H9 (cell line): ENCODE measurements around the gene HLTF. TPM values are rescaled to one million over a fixed set of nuclear protein-coding genes. Genes with fewer than 3 reads are reported as not detected.

Source experiments
- DNase-seq: peaks from one replicate; pipeline ENCODE4 v3.0.0-alpha.2; 2017
- H2AFZ ChIP-seq: one replicate; pipeline ENCODE4 v1.6.1; 2013; ENCODE audit warnings: mild to moderate bottlenecking, low read length, control low read depth, moderate library complexity
- H2AK5ac ChIP-seq: 2 replicates; pipeline ENCODE4 v1.6.1; 2013; ENCODE audit warnings: low read length, control low read depth, mixed read lengths; ENCODE audit not compliant: insufficient read length
- H2BK120ac ChIP-seq: one replicate; pipeline ENCODE4 v1.6.1; 2013; ENCODE audit warnings: low read depth, mild to moderate bottlenecking, low read length, control low read depth, inconsistent platforms; ENCODE audit not compliant: poor library complexity, severe bottlenecking
- H2BK12ac ChIP-seq: 2 replicates; pipeline ENCODE4 v1.6.1; 2013; ENCODE audit warnings: low read length, control low read depth, mixed read lengths, low read depth; ENCODE audit not compliant: insufficient read length
- H2BK15ac ChIP-seq: 2 replicates; pipeline ENCODE4 v1.6.1; 2013; ENCODE audit warnings: low read depth, low read length, control low read depth
- H2BK20ac ChIP-seq: one replicate; pipeline ENCODE4 v1.6.1; 2013; ENCODE audit warnings: low read depth, mild to moderate bottlenecking, low read length, control low read depth, inconsistent platforms; ENCODE audit not compliant: poor library complexity, severe bottlenecking
- H2BK5ac ChIP-seq: 2 replicates; pipeline ENCODE4 v1.6.1; 2013; ENCODE audit warnings: low read length, control low read depth, mixed read lengths; ENCODE audit not compliant: insufficient read length
- H3K14ac ChIP-seq: 2 replicates; pipeline ENCODE4 v1.6.1; 2013; ENCODE audit warnings: low read length, control low read depth; ENCODE audit not compliant: insufficient read depth
- H3K18ac ChIP-seq: 2 replicates; pipeline ENCODE4 v1.6.1; 2013; ENCODE audit warnings: low read depth, mild to moderate bottlenecking, mixed read lengths, low read length, control low read depth; ENCODE audit not compliant: insufficient read length
- H3K23ac ChIP-seq: 2 replicates; pipeline ENCODE4 v1.6.1; 2013; ENCODE audit warnings: low read length, control low read depth, mixed read lengths, low read depth; ENCODE audit not compliant: insufficient read length
- H3K23me2 ChIP-seq: 2 replicates; pipeline ENCODE4 v1.6.1; 2013; ENCODE audit warnings: low read depth, mild to moderate bottlenecking, mixed read lengths, low read length, control low read depth; ENCODE audit not compliant: insufficient read length, poor library complexity, severe bottlenecking
- H3K27ac ChIP-seq: 2 replicates; pipeline ENCODE4 v1.5.1; 2013; ENCODE audit warnings: low read length, control low read depth, mixed read lengths, low read depth; ENCODE audit not compliant: insufficient read length
- H3K27me3 ChIP-seq: 2 replicates; pipeline ENCODE4 v1.6.1; 2013; ENCODE audit warnings: low read length, control low read depth, inconsistent platforms; ENCODE audit not compliant: insufficient read depth
- H3K4ac ChIP-seq: 2 replicates; pipeline ENCODE4 v1.6.1; 2013; ENCODE audit warnings: low read depth, mild to moderate bottlenecking, control low read depth, inconsistent platforms, low read length, moderate library complexity
- H3K4me1 ChIP-seq: 2 replicates; pipeline ENCODE4 v1.6.1; 2013; ENCODE audit warnings: low read length, control low read depth, inconsistent platforms; ENCODE audit not compliant: insufficient read depth
- H3K4me2 ChIP-seq: 2 replicates; pipeline ENCODE4 v1.6.1; 2013; ENCODE audit warnings: low read length, control low read depth, mixed read lengths; ENCODE audit not compliant: insufficient read length, insufficient read depth
- H3K56ac ChIP-seq: 2 replicates; pipeline ENCODE4 v1.6.1; 2013; ENCODE audit warnings: low read depth, mild to moderate bottlenecking, mixed read lengths, low read length, control low read depth; ENCODE audit not compliant: insufficient read length
- H3K79me1 ChIP-seq: 2 replicates; pipeline ENCODE4 v1.6.1; 2013; ENCODE audit warnings: low read depth, mild to moderate bottlenecking, moderate library complexity, low read length, control low read depth, inconsistent platforms; ENCODE audit not compliant: insufficient read depth, poor library complexity, severe bottlenecking
- H3K79me2 ChIP-seq: 2 replicates; pipeline ENCODE4 v1.6.1; 2013; ENCODE audit warnings: low read length, control low read depth, inconsistent platforms; ENCODE audit not compliant: insufficient read depth
- H3K9ac ChIP-seq: 2 replicates; pipeline ENCODE4 v1.6.1; 2013; ENCODE audit warnings: low read length, control low read depth, mixed read lengths; ENCODE audit not compliant: insufficient read length; ENCODE audit errors: extremely low read depth
- H3K9me3 ChIP-seq: one replicate; pipeline ENCODE4 v1.6.1; 2013; ENCODE audit warnings: low read depth, low read length, inconsistent platforms; ENCODE audit not compliant: control insufficient read depth
- H3T11ph ChIP-seq: one replicate; pipeline ENCODE4 v1.6.1; 2013; ENCODE audit warnings: mild to moderate bottlenecking, low read length, control low read depth, inconsistent platforms
- H4K20me1 ChIP-seq: one replicate; pipeline ENCODE4 v1.6.1; 2013; ENCODE audit not compliant: control insufficient read depth, insufficient read length, insufficient read depth
- H4K5ac ChIP-seq: 2 replicates; pipeline ENCODE4 v1.6.1; 2013; ENCODE audit warnings: low read depth, mild to moderate bottlenecking, mixed read lengths, low read length, control low read depth; ENCODE audit not compliant: insufficient read length
- H4K8ac ChIP-seq: replicated peaks from 2 replicates; pipeline ENCODE4 v1.6.1; 2013; ENCODE audit warnings: low read length, control low read depth, mixed read lengths, low read depth; ENCODE audit not compliant: insufficient read length
- H4K91ac ChIP-seq: 2 replicates; pipeline ENCODE4 v1.6.1; 2013; ENCODE audit warnings: low read depth, mild to moderate bottlenecking, moderate library complexity, mixed read lengths, low read length, control low read depth; ENCODE audit not compliant: insufficient read length
- H3K27ac Mint-ChIP-seq, 3 experiments: 2 replicates in 2 of 3; 3 replicates in 1 of 3; pipeline ENCODE4 v1.8.0; 2020 to 2021; ENCODE audit warnings: mixed read lengths in 3 of 3, mild to moderate bottlenecking in 1 of 3, moderate library complexity in 1 of 3
- H3K27me3 Mint-ChIP-seq: 2 replicates; pipeline ENCODE4 v1.8.0; 2021; ENCODE audit warnings: low read depth, mild to moderate bottlenecking, moderate library complexity, mixed read lengths
- H3K36me3 Mint-ChIP-seq, 3 experiments: 2 replicates in 2 of 3; 3 replicates in 1 of 3; pipeline ENCODE4 v1.8.0; 2020 to 2021; ENCODE audit warnings: low read depth in 3 of 3, mixed read lengths in 3 of 3; ENCODE audit not compliant: insufficient read depth in 1 of 3
- H3K4me1 Mint-ChIP-seq, 2 experiments: 2 replicates each; pipeline ENCODE4 v1.8.0; 2020; ENCODE audit warnings: mixed read lengths in 2 of 2
- H3K4me3 Mint-ChIP-seq, 2 experiments: 2 replicates in 1 of 2; 3 replicates in 1 of 2; pipeline ENCODE4 v1.8.0; 2020 to 2021; ENCODE audit warnings: mild to moderate bottlenecking in 2 of 2, mixed read lengths in 2 of 2, moderate library complexity in 1 of 2
- H3K9me3 Mint-ChIP-seq, 2 experiments: 2 replicates in 1 of 2; 3 replicates in 1 of 2; pipeline ENCODE4 v1.8.0; 2020; ENCODE audit warnings: mild to moderate bottlenecking in 2 of 2, mixed read lengths in 2 of 2, moderate library complexity in 1 of 2
- WGBS: extraction: QIAGEN DNeasy Blood & Tissue Kit; methylation state at CpG from one replicate; pipeline ENCODE4 v1.1.7; 2013; ENCODE audit warnings: missing lambda C conversion rate, low lambda C conversion rate, mixed read lengths; ENCODE audit not compliant: insufficient read length; ENCODE audit errors: extremely low coverage; 5-methylcytosine and 5-hydroxymethylcytosine counted together
- total RNA-seq: library from RNA; stranded (reverse); gene quantifications from 2 replicates; pipeline ENCODE4 v1.2.1, GENCODE V29; 2021
- TF ChIP-seq, protein P1 (sequence below): fragments of 200-600 bp; sonication (generic); conservative IDR thresholded peaks from 3 replicates; pipeline ENCODE4 v1.8.0; 2021; ENCODE audit warnings: antibody characterized with exemption, mild to moderate bottlenecking

HLTF gene
- total RNA-seq, 1 experiment from 2014 or later: 41.5 TPM

DNA sequence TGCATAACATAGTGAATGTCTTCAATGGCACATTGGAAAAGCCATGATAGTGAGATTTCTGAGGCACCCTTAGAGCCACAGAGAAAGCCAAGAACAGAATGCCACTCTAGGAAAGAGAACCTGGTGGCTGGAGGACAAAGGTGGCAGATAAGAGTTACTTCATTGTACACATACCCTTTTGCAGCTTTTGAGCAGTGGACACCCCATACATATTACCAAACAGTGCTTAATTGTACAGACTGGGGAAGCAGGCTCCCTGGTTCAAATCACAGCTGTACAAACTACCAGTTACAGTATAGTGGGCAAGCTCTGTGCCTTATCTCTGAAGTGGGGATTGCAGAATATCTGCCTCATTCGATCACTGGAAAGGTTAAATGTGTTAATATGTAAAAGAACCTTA is 105.1 kb downstream of the HLTF start:
- Histone ChIP-seq H2BK20ac (no peak overlapping the region), H4K20me1 (no peaks in the 10 kb centered on the region), H3K4ac (no peak overlapping the region), H2BK12ac (no peak overlapping the region), H2BK5ac (no peak overlapping the region), H3K56ac (no peak overlapping the region), H3T11ph (no peak overlapping the region), H2BK15ac (no peak overlapping the region), H3K27ac (no peak overlapping the region), H3K18ac (no peak overlapping the region), H2AK5ac (no peak overlapping the region), H2BK120ac (no peak overlapping the region), H2AFZ (no peak overlapping the region), H4K8ac (no peak overlapping the region), H4K5ac (no peak overlapping the region), H3K23ac (no peak overlapping the region), H3K9ac (no peak overlapping the region), H4K91ac (no peak overlapping the region), H3K4me1 (no peaks in the 10 kb centered on the region; the same call in 1 of the 2 replicates), H3K23me2 (no peaks in the 10 kb centered on the region), H3K79me2 (no peaks in the 10 kb centered on the region), H3K9me3 (no peaks in the 10 kb centered on the region), H3K79me1 (no peaks in the 10 kb centered on the region), H3K27me3 (no peaks in the 10 kb centered on the region), H3K4me2 (no peak overlapping the region), H3K14ac (no peak overlapping the region)
- DNase-seq: no peak
- no peaks in the 10 kb centered on the region for H3K36me3 Mint-ChIP-seq
- WGBS: no CpG with 5 or more reads among the region's 1 CpG
- peaks cover 0 to 6% of the 10 kb centered on the region in 2 experiments; a peak in 2 of 5 replicates for H3K9me3 Mint-ChIP-seq
- TF ChIP-seq, protein P1, sequence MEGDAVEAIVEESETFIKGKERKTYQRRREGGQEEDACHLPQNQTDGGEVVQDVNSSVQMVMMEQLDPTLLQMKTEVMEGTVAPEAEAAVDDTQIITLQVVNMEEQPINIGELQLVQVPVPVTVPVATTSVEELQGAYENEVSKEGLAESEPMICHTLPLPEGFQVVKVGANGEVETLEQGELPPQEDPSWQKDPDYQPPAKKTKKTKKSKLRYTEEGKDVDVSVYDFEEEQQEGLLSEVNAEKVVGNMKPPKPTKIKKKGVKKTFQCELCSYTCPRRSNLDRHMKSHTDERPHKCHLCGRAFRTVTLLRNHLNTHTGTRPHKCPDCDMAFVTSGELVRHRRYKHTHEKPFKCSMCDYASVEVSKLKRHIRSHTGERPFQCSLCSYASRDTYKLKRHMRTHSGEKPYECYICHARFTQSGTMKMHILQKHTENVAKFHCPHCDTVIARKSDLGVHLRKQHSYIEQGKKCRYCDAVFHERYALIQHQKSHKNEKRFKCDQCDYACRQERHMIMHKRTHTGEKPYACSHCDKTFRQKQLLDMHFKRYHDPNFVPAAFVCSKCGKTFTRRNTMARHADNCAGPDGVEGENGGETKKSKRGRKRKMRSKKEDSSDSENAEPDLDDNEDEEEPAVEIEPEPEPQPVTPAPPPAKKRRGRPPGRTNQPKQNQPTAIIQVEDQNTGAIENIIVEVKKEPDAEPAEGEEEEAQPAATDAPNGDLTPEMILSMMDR: no peak
- H3K27me3 Mint-ChIP-seq: peaks cover 8% of the 10 kb centered on the region; the same call in 1 of the 2 replicates
- H3K27ac Mint-ChIP-seq: no peak overlapping the region
- H3K4me1 Mint-ChIP-seq: peaks cover 5 to 6% of the 10 kb centered on the region in 2 experiments
- H3K4me3 Mint-ChIP-seq: no peak overlapping the region

Other genes starting within 250 kb of the HLTF start
- not detected in 2 replicates for gene CPA3, start 221.2 kb downstream of the HLTF start, total RNA-seq
- 31.5 and 32.0 TPM in 2 replicates for gene GYG1, start 95.0 kb downstream of the HLTF start, total RNA-seq
- gene HPS3, start 43.1 kb upstream of the HLTF start, total RNA-seq: 45.6 and 46.5 TPM in 2 replicates
- gene CP, start 135.3 kb upstream of the HLTF start, total RNA-seq: 0.66 and 1.1 TPM in 2 replicates
- 8.1 and 9.8 TPM in 2 replicates for gene TM4SF18, start 247.1 kb upstream of the HLTF start, total RNA-seq